HCT116 (cell line): ENCODE data around the gene ZNF32.
"Not testable (repeated sequence)": the region's sequence is repeated elsewhere in the genome, so short reads cannot be mapped to it uniquely, and the experiment has no call there.

Experiments
- EZH2 ChIP-seq: fragments of 200-600 bp; sonication (generic); IDR thresholded peaks from 2 replicates; pipeline ENCODE4 v1.6.1; 2017; ENCODE audit warnings: antibody characterized with exemption, mixed run types
- JUND ChIP-seq: IDR thresholded peaks from 2 replicates; pipeline ENCODE4 v1.6.1; 2012
- POLR2A ChIP-seq: IDR thresholded peaks from 2 replicates; pipeline ENCODE4 v1.7.0; 2011; ENCODE audit warnings: borderline replicate concordance; ENCODE audit not compliant: insufficient read depth, insufficient read length; ENCODE audit errors: extremely low read depth
- RAD21 ChIP-seq: IDR thresholded peaks from 2 replicates; pipeline ENCODE4 v1.6.1; 2012; ENCODE audit warnings: low read depth, mild to moderate bottlenecking
- SIN3A ChIP-seq: IDR thresholded peaks from 2 replicates; pipeline ENCODE4 v1.6.1; 2012; ENCODE audit warnings: low read depth
- TF ChIP-seq, protein P1 (sequence below), 3 experiments: fragments of 200-600 bp in 1 of 3; sonication (generic) in 1 of 3; IDR thresholded peaks in 2 of 3; conservative IDR thresholded peaks in 1 of 3; 2 replicates each; pipeline ENCODE4 v1.5.1; 2012 to 2017; ENCODE audit warnings: low read depth in 2 of 3, low read length in 2 of 3, antibody characterized with exemption in 1 of 3, borderline replicate concordance in 1 of 3, control low read depth in 1 of 3, mild to moderate bottlenecking in 1 of 3, mixed read lengths in 1 of 3, mixed run types in 1 of 3, moderate library complexity in 1 of 3; ENCODE audit not compliant: insufficient read depth in 1 of 3
- TF ChIP-seq, protein P2 (sequence below): IDR thresholded peaks from 2 replicates; pipeline ENCODE4 v1.6.1; 2012
- TF ChIP-seq, protein P3 (sequence below): IDR thresholded peaks from 2 replicates; pipeline ENCODE4 v1.6.1; 2012; ENCODE audit warnings: low read depth
- TF ChIP-seq, protein P4 (sequence below): IDR thresholded peaks from 2 replicates; pipeline ENCODE4 v1.6.1; 2012

DNA sequence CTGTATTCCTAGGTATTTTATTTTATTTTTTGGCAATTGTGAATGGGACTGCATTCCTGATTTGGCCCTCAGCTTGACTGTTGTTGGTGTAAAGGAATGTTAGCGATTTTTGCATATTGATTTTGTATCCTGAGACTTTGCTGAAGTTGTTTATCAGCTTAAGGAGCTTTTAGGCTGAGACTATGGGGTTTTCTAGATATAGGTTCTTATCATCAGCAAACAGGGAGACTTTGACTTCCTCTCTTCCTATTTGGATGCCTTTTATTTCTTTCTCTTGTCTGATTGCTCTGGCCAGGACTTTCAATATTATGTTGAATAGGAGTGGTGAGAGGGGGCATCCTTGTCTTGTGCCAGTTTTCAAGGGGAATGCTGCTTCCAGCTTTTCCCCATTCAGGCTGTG is 12.9 kb downstream of the ZNF32 start:
- TF ChIP-seq EZH2, SIN3A, POLR2A, JUND, RAD21: not testable (repeated sequence)
- TF ChIP-seq, protein P1, sequence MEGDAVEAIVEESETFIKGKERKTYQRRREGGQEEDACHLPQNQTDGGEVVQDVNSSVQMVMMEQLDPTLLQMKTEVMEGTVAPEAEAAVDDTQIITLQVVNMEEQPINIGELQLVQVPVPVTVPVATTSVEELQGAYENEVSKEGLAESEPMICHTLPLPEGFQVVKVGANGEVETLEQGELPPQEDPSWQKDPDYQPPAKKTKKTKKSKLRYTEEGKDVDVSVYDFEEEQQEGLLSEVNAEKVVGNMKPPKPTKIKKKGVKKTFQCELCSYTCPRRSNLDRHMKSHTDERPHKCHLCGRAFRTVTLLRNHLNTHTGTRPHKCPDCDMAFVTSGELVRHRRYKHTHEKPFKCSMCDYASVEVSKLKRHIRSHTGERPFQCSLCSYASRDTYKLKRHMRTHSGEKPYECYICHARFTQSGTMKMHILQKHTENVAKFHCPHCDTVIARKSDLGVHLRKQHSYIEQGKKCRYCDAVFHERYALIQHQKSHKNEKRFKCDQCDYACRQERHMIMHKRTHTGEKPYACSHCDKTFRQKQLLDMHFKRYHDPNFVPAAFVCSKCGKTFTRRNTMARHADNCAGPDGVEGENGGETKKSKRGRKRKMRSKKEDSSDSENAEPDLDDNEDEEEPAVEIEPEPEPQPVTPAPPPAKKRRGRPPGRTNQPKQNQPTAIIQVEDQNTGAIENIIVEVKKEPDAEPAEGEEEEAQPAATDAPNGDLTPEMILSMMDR (IDR thresholded peaks at IDR 0.05 in 2 of 3, conservative IDR thresholded peaks at IDR 0.05 in 1 of 3; ENCODE audit: borderline replicate concordance in 1 of 3, insufficient read depth in 1 of 3, low read depth in 2 of 3, low read length in 2 of 3) = not testable (repeated sequence)
- TF ChIP-seq, protein P2, sequence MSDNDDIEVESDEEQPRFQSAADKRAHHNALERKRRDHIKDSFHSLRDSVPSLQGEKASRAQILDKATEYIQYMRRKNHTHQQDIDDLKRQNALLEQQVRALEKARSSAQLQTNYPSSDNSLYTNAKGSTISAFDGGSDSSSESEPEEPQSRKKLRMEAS = not testable (repeated sequence)
- TF ChIP-seq, protein P3, sequence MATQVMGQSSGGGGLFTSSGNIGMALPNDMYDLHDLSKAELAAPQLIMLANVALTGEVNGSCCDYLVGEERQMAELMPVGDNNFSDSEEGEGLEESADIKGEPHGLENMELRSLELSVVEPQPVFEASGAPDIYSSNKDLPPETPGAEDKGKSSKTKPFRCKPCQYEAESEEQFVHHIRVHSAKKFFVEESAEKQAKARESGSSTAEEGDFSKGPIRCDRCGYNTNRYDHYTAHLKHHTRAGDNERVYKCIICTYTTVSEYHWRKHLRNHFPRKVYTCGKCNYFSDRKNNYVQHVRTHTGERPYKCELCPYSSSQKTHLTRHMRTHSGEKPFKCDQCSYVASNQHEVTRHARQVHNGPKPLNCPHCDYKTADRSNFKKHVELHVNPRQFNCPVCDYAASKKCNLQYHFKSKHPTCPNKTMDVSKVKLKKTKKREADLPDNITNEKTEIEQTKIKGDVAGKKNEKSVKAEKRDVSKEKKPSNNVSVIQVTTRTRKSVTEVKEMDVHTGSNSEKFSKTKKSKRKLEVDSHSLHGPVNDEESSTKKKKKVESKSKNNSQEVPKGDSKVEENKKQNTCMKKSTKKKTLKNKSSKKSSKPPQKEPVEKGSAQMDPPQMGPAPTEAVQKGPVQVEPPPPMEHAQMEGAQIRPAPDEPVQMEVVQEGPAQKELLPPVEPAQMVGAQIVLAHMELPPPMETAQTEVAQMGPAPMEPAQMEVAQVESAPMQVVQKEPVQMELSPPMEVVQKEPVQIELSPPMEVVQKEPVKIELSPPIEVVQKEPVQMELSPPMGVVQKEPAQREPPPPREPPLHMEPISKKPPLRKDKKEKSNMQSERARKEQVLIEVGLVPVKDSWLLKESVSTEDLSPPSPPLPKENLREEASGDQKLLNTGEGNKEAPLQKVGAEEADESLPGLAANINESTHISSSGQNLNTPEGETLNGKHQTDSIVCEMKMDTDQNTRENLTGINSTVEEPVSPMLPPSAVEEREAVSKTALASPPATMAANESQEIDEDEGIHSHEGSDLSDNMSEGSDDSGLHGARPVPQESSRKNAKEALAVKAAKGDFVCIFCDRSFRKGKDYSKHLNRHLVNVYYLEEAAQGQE = not testable (repeated sequence)
- TF ChIP-seq, protein P4, sequence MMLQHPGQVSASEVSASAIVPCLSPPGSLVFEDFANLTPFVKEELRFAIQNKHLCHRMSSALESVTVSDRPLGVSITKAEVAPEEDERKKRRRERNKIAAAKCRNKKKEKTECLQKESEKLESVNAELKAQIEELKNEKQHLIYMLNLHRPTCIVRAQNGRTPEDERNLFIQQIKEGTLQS = not testable (repeated sequence)
